Measurements from ENCODE around the gene OR6K3. TPM values are rescaled to one million over a fixed set of nuclear protein-coding genes. Genes with fewer than 3 reads are reported as not detected.

OR6K3 gene
- total RNA-seq, 1 experiment from 2014 or later = not detected

- Histone ChIP-seq H3K4me3 (ENCODE audit: low read depth in 2 of 2, low read length in 2 of 2) (no peak overlapping the region), H3K27ac (ENCODE audit: low read length) (no peak overlapping the region), H3K9me3 (ENCODE audit: control insufficient read depth, insufficient read depth, low read depth, low read length) (no peaks in the 10 kb centered on the region), H3K27me3 (ENCODE audit: control insufficient read depth, insufficient read depth, low read length) (no peaks in the 10 kb centered on the region), H3K36me3 (ENCODE audit: control insufficient read depth, insufficient read depth, low read length) (no peaks in the 10 kb centered on the region), H3K4me1 (ENCODE audit: control insufficient read depth, insufficient read depth, low read length) (no peaks in the 10 kb centered on the region)
- no peak for ATAC-seq
- in situ Hi-C loops (cut with HindIII; ENCODE audit: low pct_unique_long_range_greater_than_20kb, low sequenced_read_pairs) (no loop called here), intact Hi-C loops (cut with micrococcal nuclease; ENCODE audit: unreplicated experiment) (no loop called here)
- BruUV-seq (replicated peaks) = no TSS peak
- ChIA-PET CTCF (no interaction called here), POLR2A (no interaction called here)
- TF ChIP-seq POLR2AphosphoS5 (IDR thresholded peaks at IDR 0.05; ENCODE audit: low read depth, low read length) (no peak), CTCF (IDR thresholded peaks at IDR 0.05) (no peak), SIN3A (IDR thresholded peaks at IDR 0.05; ENCODE audit: borderline replicate concordance, insufficient read depth, low read depth, low read length) (no peak)
- no peak for DNase-seq (ENCODE audit: low read depth, low spot score)
Measured at GRCh38 chr1:158730453-158730852, 9.9 kb upstream of the OR6K3 start.

- Histone ChIP-seq H3K4me3 (ENCODE audit: low read depth in 2 of 2, low read length in 2 of 2) (no peak overlapping the region), H3K9me3 (ENCODE audit: control insufficient read depth, insufficient read depth, low read depth, low read length) (no peaks in the 10 kb centered on the region), H3K27ac (ENCODE audit: low read length) (no peak overlapping the region), H3K27me3 (ENCODE audit: control insufficient read depth, insufficient read depth, low read length) (no peaks in the 10 kb centered on the region), H3K4me1 (ENCODE audit: control insufficient read depth, insufficient read depth, low read length) (no peaks in the 10 kb centered on the region), H3K36me3 (ENCODE audit: control insufficient read depth, insufficient read depth, low read length) (no peaks in the 10 kb centered on the region)
- in situ Hi-C loops (cut with HindIII; ENCODE audit: low pct_unique_long_range_greater_than_20kb, low sequenced_read_pairs) (no loop called here), intact Hi-C loops (cut with micrococcal nuclease; ENCODE audit: unreplicated experiment) (no loop called here)
- POLR2A ChIA-PET = no interaction called here
- TF ChIP-seq CTCF (IDR thresholded peaks at IDR 0.05) = no peak
- no peak for TF ChIP-seq SIN3A (IDR thresholded peaks at IDR 0.05; ENCODE audit: borderline replicate concordance, insufficient read depth, low read depth, low read length)
- no peak for TF ChIP-seq POLR2AphosphoS5 (IDR thresholded peaks at IDR 0.05; ENCODE audit: low read depth, low read length)
- TF ChIP-seq REST (IDR thresholded peaks at IDR 0.05; ENCODE audit: insufficient read depth in 1 of 2, low read depth in 2 of 2, low read length in 1 of 2) = no peak
- no peak for TF ChIP-seq TCF7L2 (IDR thresholded peaks at IDR 0.05; ENCODE audit: low read depth, low read length)
- no peak for DNase-seq (ENCODE audit: low read depth, low spot score)
- CTCF ChIA-PET = no interaction called here
- no peak for ATAC-seq
- BruUV-seq (replicated peaks) = no TSS peak
Measured at GRCh38 chr1:158728510-158729225, 8.1 kb upstream of the OR6K3 start.

Measured in Panc1 (cell line).